H9 (cell line): ENCODE data around the gene NFATC1. TPM values are rescaled to one million over a fixed set of nuclear protein-coding genes. Genes with fewer than 3 reads are reported as not detected.

Source experiments
- DNase-seq: peaks from one replicate; pipeline ENCODE4 v3.0.0-alpha.2; 2017
- H2AFZ ChIP-seq: one replicate; pipeline ENCODE4 v1.6.1; 2013; ENCODE audit warnings: mild to moderate bottlenecking, low read length, control low read depth, moderate library complexity
- H2AK5ac ChIP-seq: 2 replicates; pipeline ENCODE4 v1.6.1; 2013; ENCODE audit warnings: low read length, control low read depth, mixed read lengths; ENCODE audit not compliant: insufficient read length
- H2BK120ac ChIP-seq: one replicate; pipeline ENCODE4 v1.6.1; 2013; ENCODE audit warnings: low read depth, mild to moderate bottlenecking, low read length, control low read depth, inconsistent platforms; ENCODE audit not compliant: poor library complexity, severe bottlenecking
- H2BK12ac ChIP-seq: 2 replicates; pipeline ENCODE4 v1.6.1; 2013; ENCODE audit warnings: low read length, control low read depth, mixed read lengths, low read depth; ENCODE audit not compliant: insufficient read length
- H2BK15ac ChIP-seq: 2 replicates; pipeline ENCODE4 v1.6.1; 2013; ENCODE audit warnings: low read depth, low read length, control low read depth
- H2BK20ac ChIP-seq: one replicate; pipeline ENCODE4 v1.6.1; 2013; ENCODE audit warnings: low read depth, mild to moderate bottlenecking, low read length, control low read depth, inconsistent platforms; ENCODE audit not compliant: poor library complexity, severe bottlenecking
- H2BK5ac ChIP-seq: 2 replicates; pipeline ENCODE4 v1.6.1; 2013; ENCODE audit warnings: low read length, control low read depth, mixed read lengths; ENCODE audit not compliant: insufficient read length
- H3K14ac ChIP-seq: 2 replicates; pipeline ENCODE4 v1.6.1; 2013; ENCODE audit warnings: low read length, control low read depth; ENCODE audit not compliant: insufficient read depth
- H3K18ac ChIP-seq: 2 replicates; pipeline ENCODE4 v1.6.1; 2013; ENCODE audit warnings: low read depth, mild to moderate bottlenecking, mixed read lengths, low read length, control low read depth; ENCODE audit not compliant: insufficient read length
- H3K23ac ChIP-seq: 2 replicates; pipeline ENCODE4 v1.6.1; 2013; ENCODE audit warnings: low read length, control low read depth, mixed read lengths, low read depth; ENCODE audit not compliant: insufficient read length
- H3K23me2 ChIP-seq: 2 replicates; pipeline ENCODE4 v1.6.1; 2013; ENCODE audit warnings: low read depth, mild to moderate bottlenecking, mixed read lengths, low read length, control low read depth; ENCODE audit not compliant: insufficient read length, poor library complexity, severe bottlenecking
- H3K27ac ChIP-seq: 2 replicates; pipeline ENCODE4 v1.5.1; 2013; ENCODE audit warnings: low read length, control low read depth, mixed read lengths, low read depth; ENCODE audit not compliant: insufficient read length
- H3K27me3 ChIP-seq: 2 replicates; pipeline ENCODE4 v1.6.1; 2013; ENCODE audit warnings: low read length, control low read depth, inconsistent platforms; ENCODE audit not compliant: insufficient read depth
- H3K4ac ChIP-seq: 2 replicates; pipeline ENCODE4 v1.6.1; 2013; ENCODE audit warnings: low read depth, mild to moderate bottlenecking, control low read depth, inconsistent platforms, low read length, moderate library complexity
- H3K4me1 ChIP-seq: 2 replicates; pipeline ENCODE4 v1.6.1; 2013; ENCODE audit warnings: low read length, control low read depth, inconsistent platforms; ENCODE audit not compliant: insufficient read depth
- H3K4me2 ChIP-seq: 2 replicates; pipeline ENCODE4 v1.6.1; 2013; ENCODE audit warnings: low read length, control low read depth, mixed read lengths; ENCODE audit not compliant: insufficient read length, insufficient read depth
- H3K56ac ChIP-seq: 2 replicates; pipeline ENCODE4 v1.6.1; 2013; ENCODE audit warnings: low read depth, mild to moderate bottlenecking, mixed read lengths, low read length, control low read depth; ENCODE audit not compliant: insufficient read length
- H3K79me1 ChIP-seq: 2 replicates; pipeline ENCODE4 v1.6.1; 2013; ENCODE audit warnings: low read depth, mild to moderate bottlenecking, moderate library complexity, low read length, control low read depth, inconsistent platforms; ENCODE audit not compliant: insufficient read depth, poor library complexity, severe bottlenecking
- H3K79me2 ChIP-seq: 2 replicates; pipeline ENCODE4 v1.6.1; 2013; ENCODE audit warnings: low read length, control low read depth, inconsistent platforms; ENCODE audit not compliant: insufficient read depth
- H3K9ac ChIP-seq: 2 replicates; pipeline ENCODE4 v1.6.1; 2013; ENCODE audit warnings: low read length, control low read depth, mixed read lengths; ENCODE audit not compliant: insufficient read length; ENCODE audit errors: extremely low read depth
- H3K9me3 ChIP-seq: one replicate; pipeline ENCODE4 v1.6.1; 2013; ENCODE audit warnings: low read depth, low read length, inconsistent platforms; ENCODE audit not compliant: control insufficient read depth
- H3T11ph ChIP-seq: one replicate; pipeline ENCODE4 v1.6.1; 2013; ENCODE audit warnings: mild to moderate bottlenecking, low read length, control low read depth, inconsistent platforms
- H4K20me1 ChIP-seq: one replicate; pipeline ENCODE4 v1.6.1; 2013; ENCODE audit not compliant: control insufficient read depth, insufficient read length, insufficient read depth
- H4K5ac ChIP-seq: 2 replicates; pipeline ENCODE4 v1.6.1; 2013; ENCODE audit warnings: low read depth, mild to moderate bottlenecking, mixed read lengths, low read length, control low read depth; ENCODE audit not compliant: insufficient read length
- H4K8ac ChIP-seq: replicated peaks from 2 replicates; pipeline ENCODE4 v1.6.1; 2013; ENCODE audit warnings: low read length, control low read depth, mixed read lengths, low read depth; ENCODE audit not compliant: insufficient read length
- H4K91ac ChIP-seq: 2 replicates; pipeline ENCODE4 v1.6.1; 2013; ENCODE audit warnings: low read depth, mild to moderate bottlenecking, moderate library complexity, mixed read lengths, low read length, control low read depth; ENCODE audit not compliant: insufficient read length
- H3K27ac Mint-ChIP-seq, 3 experiments: 2 replicates in 2 of 3; 3 replicates in 1 of 3; pipeline ENCODE4 v1.8.0; 2020 to 2021; ENCODE audit warnings: mixed read lengths in 3 of 3, mild to moderate bottlenecking in 1 of 3, moderate library complexity in 1 of 3
- H3K27me3 Mint-ChIP-seq: 2 replicates; pipeline ENCODE4 v1.8.0; 2021; ENCODE audit warnings: low read depth, mild to moderate bottlenecking, moderate library complexity, mixed read lengths
- H3K36me3 Mint-ChIP-seq, 3 experiments: 2 replicates in 2 of 3; 3 replicates in 1 of 3; pipeline ENCODE4 v1.8.0; 2020 to 2021; ENCODE audit warnings: low read depth in 3 of 3, mixed read lengths in 3 of 3; ENCODE audit not compliant: insufficient read depth in 1 of 3
- H3K4me1 Mint-ChIP-seq, 2 experiments: 2 replicates each; pipeline ENCODE4 v1.8.0; 2020; ENCODE audit warnings: mixed read lengths in 2 of 2
- H3K4me3 Mint-ChIP-seq, 2 experiments: 2 replicates in 1 of 2; 3 replicates in 1 of 2; pipeline ENCODE4 v1.8.0; 2020 to 2021; ENCODE audit warnings: mild to moderate bottlenecking in 2 of 2, mixed read lengths in 2 of 2, moderate library complexity in 1 of 2
- H3K9me3 Mint-ChIP-seq, 2 experiments: 2 replicates in 1 of 2; 3 replicates in 1 of 2; pipeline ENCODE4 v1.8.0; 2020; ENCODE audit warnings: mild to moderate bottlenecking in 2 of 2, mixed read lengths in 2 of 2, moderate library complexity in 1 of 2
- CTCF ChIP-seq: fragments of 200-600 bp; sonication (generic); conservative IDR thresholded peaks from 3 replicates; pipeline ENCODE4 v1.8.0; 2021; ENCODE audit warnings: antibody characterized with exemption, mild to moderate bottlenecking
- WGBS: extraction: QIAGEN DNeasy Blood & Tissue Kit; methylation state at CpG from one replicate; pipeline ENCODE4 v1.1.7; 2013; ENCODE audit warnings: missing lambda C conversion rate, low lambda C conversion rate, mixed read lengths; ENCODE audit not compliant: insufficient read length; ENCODE audit errors: extremely low coverage; 5-methylcytosine and 5-hydroxymethylcytosine counted together
- total RNA-seq: library from RNA; stranded (reverse); gene quantifications from 2 replicates; pipeline ENCODE4 v1.2.1, GENCODE V29; 2021

Gene NFATC1
- total RNA-seq, 1 experiment from 2014 or later = 5.5 TPM

DNA sequence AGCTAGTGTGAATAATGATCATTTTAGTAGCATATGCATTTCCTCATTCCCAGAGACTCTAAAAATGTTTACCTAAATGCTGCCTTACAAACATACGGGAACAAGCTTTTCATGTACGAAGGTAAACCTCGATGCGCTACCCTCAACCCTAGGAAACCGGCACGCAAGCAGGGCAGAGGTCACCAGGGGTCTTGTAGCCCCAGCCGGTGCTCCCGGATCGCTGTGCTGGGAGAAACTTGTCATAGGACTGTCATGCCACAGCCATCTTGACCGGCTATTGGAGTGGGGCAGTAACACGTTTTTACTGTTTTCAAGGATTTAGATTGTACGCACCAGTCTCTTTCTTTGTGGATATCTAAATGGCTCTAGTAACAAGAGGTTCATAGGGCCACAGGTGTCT, 34.8 kb upstream of the NFATC1 start:
- H3K27me3 Mint-ChIP-seq = no peaks in the 10 kb centered on the region
- no peak for TF ChIP-seq CTCF
- H2BK20ac ChIP-seq = no peak overlapping the region
- H2BK12ac ChIP-seq = no peak overlapping the region
- peaks cover 0 to 3% of the 10 kb centered on the region in 2 experiments; a peak in 1 of 5 replicates for H3K9me3 Mint-ChIP-seq
- peaks cover 0 to 5% of the 10 kb centered on the region in 2 experiments; a peak in 2 of 4 replicates for H3K4me1 Mint-ChIP-seq
- H3K27ac Mint-ChIP-seq = peak overlapping the region in 1 of 3 experiments; percentile 56; a peak in 1 of 7 replicates
- H3K23ac ChIP-seq = no peak overlapping the region
- no peaks in the 10 kb centered on the region for H3K27me3 ChIP-seq
- no peaks in the 10 kb centered on the region for H4K20me1 ChIP-seq
- H3K4me3 Mint-ChIP-seq = no peak overlapping the region
- H3K14ac ChIP-seq = no peak overlapping the region
- H3K9me3 ChIP-seq = no peaks in the 10 kb centered on the region
- H3K9ac ChIP-seq = no peak overlapping the region
- WGBS = no CpG with 5 or more reads among the region's 12 CpGs
- no peaks in the 10 kb centered on the region for H3K79me2 ChIP-seq
- H3K4ac ChIP-seq = no peak overlapping the region
- no peak overlapping the region for H3K27ac ChIP-seq
- H3K4me1 ChIP-seq = no peaks in the 10 kb centered on the region
- no peak overlapping the region for H2BK5ac ChIP-seq
- H3K4me2 ChIP-seq = no peak overlapping the region
- no peak for DNase-seq
- no peak overlapping the region for H3T11ph ChIP-seq
- no peak overlapping the region for H2BK15ac ChIP-seq
- no peak overlapping the region for H4K5ac ChIP-seq
- H2AFZ ChIP-seq = no peak overlapping the region
- H3K18ac ChIP-seq = no peak overlapping the region
- H2AK5ac ChIP-seq = no peak overlapping the region
- peaks cover 12 to 34% (median 24%) of the 10 kb centered on the region in 3 experiments; a peak in 6 of 7 replicates for H3K36me3 Mint-ChIP-seq
- no peak overlapping the region for H3K56ac ChIP-seq
- no peaks in the 10 kb centered on the region for H3K79me1 ChIP-seq
- no peaks in the 10 kb centered on the region for H3K23me2 ChIP-seq
- H4K8ac ChIP-seq = no peak overlapping the region
- no peak overlapping the region for H4K91ac ChIP-seq
- no peak overlapping the region for H2BK120ac ChIP-seq
